ENCODE measurements around the gene CTCFL. TPM values are rescaled to one million over a fixed set of nuclear protein-coding genes. Genes with fewer than 3 reads are reported as not detected.

The CTCFL gene
- total and polyA plus RNA-seq, 4 experiments from 2014 or later: not detected

- H3K4me1 Mint-ChIP-seq: no peaks in the 10 kb centered on the region
- H3K27me3 Mint-ChIP-seq: peaks cover 29 to 34% of the 10 kb centered on the region in 2 donors
- CTCF ChIA-PET (ENCODE audit: partially characterized antibody): no interaction called here
- Histone ChIP-seq H3K4me1 (ENCODE audit: insufficient read depth, low read length) (no peaks in the 10 kb centered on the region), H3K27me3 (ENCODE audit: insufficient read depth, low read length) (no peaks in the 10 kb centered on the region), H3K27ac (ENCODE audit: low read depth, low read length) (no peak overlapping the region), H3K4me3 (ENCODE audit: low read length in 2 of 2) (no peak overlapping the region), H3K9me3 (ENCODE audit: control insufficient read depth in 1 of 2, low read length in 2 of 2) (no peaks in the 10 kb centered on the region), H3K36me3 (ENCODE audit: insufficient read depth, low read length) (no peaks in the 10 kb centered on the region)
- H3K9me3 Mint-ChIP-seq: peaks cover 0 to 5% (median 2%) of the 10 kb centered on the region in 8 donors
- H3K4me3 Mint-ChIP-seq: no peak overlapping the region
- DNase-seq: no peak
- H3K36me3 Mint-ChIP-seq: no peaks in the 10 kb centered on the region
- POLR2A ChIA-PET (ENCODE audit: partially characterized antibody): no interaction called here
- intact Hi-C loops (cut with micrococcal nuclease): no loop called here
- no peak overlapping the region for H3K27ac Mint-ChIP-seq
These were observed 14.9 kb upstream of the CTCFL start for GRCh38 chr20:57539889-57540288.

GRCh38 chr20:57537822-57538221 is 12.9 kb upstream of the CTCFL start:
- no peaks in the 10 kb centered on the region for H3K4me1 Mint-ChIP-seq
- H3K4me3 Mint-ChIP-seq: no peak overlapping the region
- Histone ChIP-seq H3K4me3 (ENCODE audit: low read length in 2 of 2) (no peak overlapping the region), H3K27ac (ENCODE audit: low read depth, low read length) (no peak overlapping the region), H3K36me3 (ENCODE audit: insufficient read depth, low read length) (no peaks in the 10 kb centered on the region), H3K9me3 (ENCODE audit: control insufficient read depth in 1 of 2, low read length in 2 of 2) (no peaks in the 10 kb centered on the region), H3K27me3 (ENCODE audit: insufficient read depth, low read length) (no peaks in the 10 kb centered on the region), H3K4me1 (ENCODE audit: insufficient read depth, low read length) (no peaks in the 10 kb centered on the region)
- POLR2A ChIA-PET (ENCODE audit: partially characterized antibody): no interaction called here
- DNase-seq: no peak
- peaks cover 0 to 5% (median 2%) of the 10 kb centered on the region in 8 donors for H3K9me3 Mint-ChIP-seq
- CTCF ChIA-PET (ENCODE audit: partially characterized antibody): no interaction called here
- H3K36me3 Mint-ChIP-seq: no peaks in the 10 kb centered on the region
- H3K27ac Mint-ChIP-seq: no peak overlapping the region
- intact Hi-C loops (cut with micrococcal nuclease): no loop called here
- H3K27me3 Mint-ChIP-seq: peaks cover 34 to 41% of the 10 kb centered on the region in 2 donors

GRCh38 chr20:57536771-57537724 is 12.1 kb upstream of the CTCFL start:
- ChIA-PET POLR2A (ENCODE audit: partially characterized antibody) (no interaction called here), CTCF (ENCODE audit: partially characterized antibody) (no interaction called here)
- DNase-seq: no peak
- H3K4me1 ChIP-seq (ENCODE audit: insufficient read depth, low read length): no peaks in the 10 kb centered on the region
- Mint-ChIP-seq H3K9me3 (peaks cover 0 to 5% (median 2%) of the 10 kb centered on the region in 8 donors), H3K36me3 (no peaks in the 10 kb centered on the region), H3K4me3 (no peak overlapping the region), H3K27me3 (peaks cover 31 to 43% of the 10 kb centered on the region in 2 donors), H3K27ac (no peak overlapping the region), H3K4me1 (no peaks in the 10 kb centered on the region)
- no peak overlapping the region for H3K4me3 ChIP-seq (ENCODE audit: low read length in 2 of 2)
- no peaks in the 10 kb centered on the region for H3K9me3 ChIP-seq (ENCODE audit: control insufficient read depth in 1 of 2, low read length in 2 of 2)
- H3K27ac ChIP-seq (ENCODE audit: low read depth, low read length): no peak overlapping the region
- H3K27me3 ChIP-seq (ENCODE audit: insufficient read depth, low read length): no peaks in the 10 kb centered on the region
- H3K36me3 ChIP-seq (ENCODE audit: insufficient read depth, low read length): no peaks in the 10 kb centered on the region
- intact Hi-C loops (cut with micrococcal nuclease): no loop called here

DNA sequence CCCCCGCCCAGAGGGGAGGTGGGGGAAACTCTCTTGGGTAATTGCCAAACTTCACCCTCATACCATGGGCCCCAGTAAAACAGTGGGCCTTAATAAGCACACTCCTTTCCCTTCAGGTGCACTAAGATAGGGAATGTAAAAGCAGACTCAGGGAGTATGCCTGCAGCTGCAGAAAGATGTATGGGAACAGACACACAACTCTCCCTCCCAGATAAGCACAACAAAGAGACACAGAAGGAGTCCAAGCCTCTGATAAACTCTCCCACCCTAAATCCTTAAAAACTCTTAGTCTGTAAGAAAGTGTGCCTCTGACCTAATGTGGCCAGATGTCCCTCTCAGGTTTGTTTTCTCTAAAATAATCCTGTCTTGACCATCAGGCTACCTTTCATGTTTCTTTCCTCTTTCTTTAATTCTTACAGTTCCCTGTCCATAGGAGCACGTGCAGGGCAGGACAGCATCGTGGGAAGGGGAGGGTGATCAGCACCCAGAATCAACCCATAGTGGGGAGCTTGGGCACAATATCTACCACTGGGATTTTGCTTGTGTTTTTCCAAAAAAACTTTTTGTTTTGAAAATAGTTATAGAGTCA is 11.3 kb upstream of the CTCFL start:
- no peak for DNase-seq
- Mint-ChIP-seq H3K27ac (no peak overlapping the region), H3K4me1 (no peaks in the 10 kb centered on the region), H3K36me3 (no peaks in the 10 kb centered on the region), H3K27me3 (peaks cover 31 to 43% of the 10 kb centered on the region in 2 donors), H3K9me3 (peaks cover 0 to 5% (median 2%) of the 10 kb centered on the region in 8 donors), H3K4me3 (no peak overlapping the region)
- ChIA-PET CTCF (ENCODE audit: partially characterized antibody) (no interaction called here), POLR2A (ENCODE audit: partially characterized antibody) (no interaction called here)
- intact Hi-C loops (cut with micrococcal nuclease): no loop called here
- Histone ChIP-seq H3K9me3 (ENCODE audit: control insufficient read depth in 1 of 2, low read length in 2 of 2) (no peaks in the 10 kb centered on the region), H3K4me1 (ENCODE audit: insufficient read depth, low read length) (no peaks in the 10 kb centered on the region), H3K36me3 (ENCODE audit: insufficient read depth, low read length) (no peaks in the 10 kb centered on the region), H3K27me3 (ENCODE audit: insufficient read depth, low read length) (no peaks in the 10 kb centered on the region), H3K4me3 (ENCODE audit: low read length in 2 of 2) (no peak overlapping the region), H3K27ac (ENCODE audit: low read depth, low read length) (no peak overlapping the region)

DNA sequence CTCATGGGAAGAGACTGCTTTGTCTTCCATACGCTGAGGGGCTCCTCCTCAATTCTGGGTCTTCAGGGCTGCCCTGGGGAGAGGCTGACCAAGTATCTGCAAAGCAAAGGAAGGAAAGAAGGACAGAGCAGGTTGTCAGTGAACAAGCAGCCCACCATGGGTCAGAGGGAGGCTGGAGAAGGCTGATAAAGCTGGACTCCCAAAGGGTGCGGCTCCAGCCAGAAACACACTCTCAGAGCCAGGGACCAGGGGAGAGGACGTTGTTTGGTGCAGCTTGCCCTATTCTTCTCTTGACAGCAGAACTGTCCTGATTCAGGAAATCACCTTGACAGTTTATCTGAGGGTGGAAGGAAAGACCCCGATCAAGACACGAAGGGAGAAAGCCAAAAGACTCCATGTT is 10.4 kb upstream of the CTCFL start:
- intact Hi-C loops (cut with micrococcal nuclease): no loop called here
- Histone ChIP-seq H3K4me1 (ENCODE audit: insufficient read depth, low read length) (no peaks in the 10 kb centered on the region), H3K4me3 (ENCODE audit: low read length in 2 of 2) (no peak overlapping the region), H3K36me3 (ENCODE audit: insufficient read depth, low read length) (no peaks in the 10 kb centered on the region), H3K27ac (ENCODE audit: low read depth, low read length) (no peak overlapping the region), H3K27me3 (ENCODE audit: insufficient read depth, low read length) (no peaks in the 10 kb centered on the region), H3K9me3 (ENCODE audit: control insufficient read depth in 1 of 2, low read length in 2 of 2) (no peaks in the 10 kb centered on the region)
- Mint-ChIP-seq H3K36me3 (no peaks in the 10 kb centered on the region), H3K4me1 (no peaks in the 10 kb centered on the region), H3K9me3 (peaks cover 0 to 5% (median 2%) of the 10 kb centered on the region in 8 donors), H3K4me3 (no peak overlapping the region), H3K27me3 (peaks cover 31 to 39% of the 10 kb centered on the region in 2 donors), H3K27ac (no peak overlapping the region)
- CTCF ChIA-PET (ENCODE audit: partially characterized antibody): no interaction called here
- POLR2A ChIA-PET (ENCODE audit: partially characterized antibody): no interaction called here
- DNase-seq: no peak

GRCh38 chr20:57532104-57532503 is 7.2 kb upstream of the CTCFL start:
- H3K4me1 Mint-ChIP-seq: peaks cover 0 to 2% (median 0%) of the 10 kb centered on the region in 4 donors
- no peak overlapping the region for H3K27ac Mint-ChIP-seq
- Histone ChIP-seq H3K9me3 (ENCODE audit: control insufficient read depth in 1 of 2, low read length in 2 of 2) (no peaks in the 10 kb centered on the region), H3K36me3 (ENCODE audit: insufficient read depth, low read length) (no peaks in the 10 kb centered on the region), H3K4me3 (ENCODE audit: low read length in 2 of 2) (no peak overlapping the region), H3K4me1 (ENCODE audit: insufficient read depth, low read length) (no peaks in the 10 kb centered on the region), H3K27me3 (ENCODE audit: insufficient read depth, low read length) (no peaks in the 10 kb centered on the region), H3K27ac (ENCODE audit: low read depth, low read length) (no peak overlapping the region)
- no peaks in the 10 kb centered on the region for H3K36me3 Mint-ChIP-seq
- intact Hi-C loops (cut with micrococcal nuclease): no loop called here
- no peak for DNase-seq
- ChIA-PET POLR2A (ENCODE audit: partially characterized antibody) (no interaction called here), CTCF (ENCODE audit: partially characterized antibody) (no interaction called here)
- no peaks in the 10 kb centered on the region for H3K9me3 Mint-ChIP-seq
- H3K4me3 Mint-ChIP-seq: no peak overlapping the region
- H3K27me3 Mint-ChIP-seq: peaks cover 22 to 26% of the 10 kb centered on the region in 2 donors

DNA sequence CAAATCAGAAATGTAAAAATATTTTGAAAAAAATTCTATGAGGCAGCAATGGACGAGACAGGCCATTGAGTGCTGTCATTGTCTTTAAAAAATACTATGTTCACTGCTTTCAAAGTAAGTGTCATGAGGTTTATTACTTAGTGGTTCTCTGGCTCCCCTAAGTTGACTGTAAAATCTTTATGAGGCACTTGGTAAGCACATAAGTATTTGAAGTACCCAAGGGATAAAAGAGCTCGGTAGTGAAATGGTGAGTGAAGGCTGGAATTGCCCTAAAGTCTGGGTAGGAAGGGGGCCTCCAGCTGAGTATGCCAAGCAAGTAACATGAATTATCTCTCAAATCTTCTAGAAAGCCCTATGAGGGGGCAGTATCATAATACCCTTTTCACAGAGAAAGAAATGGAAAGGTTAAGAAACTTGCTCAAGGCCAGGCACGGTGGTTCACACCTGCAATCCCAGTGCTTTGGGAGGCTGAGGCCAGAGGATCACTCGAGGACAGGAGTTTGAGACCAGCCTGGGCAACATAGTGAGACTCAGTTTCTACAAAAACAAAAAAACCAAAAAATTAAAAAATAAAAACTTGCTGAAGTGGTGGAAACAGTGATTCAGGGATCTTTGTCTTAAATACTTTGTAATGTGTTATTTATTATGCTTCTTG is 5.5 kb upstream of the CTCFL start:
- H3K4me3 ChIP-seq (ENCODE audit: low read length in 2 of 2): no peak overlapping the region
- no peaks in the 10 kb centered on the region for H3K36me3 Mint-ChIP-seq
- POLR2A ChIA-PET (ENCODE audit: partially characterized antibody): no interaction called here
- no peaks in the 10 kb centered on the region for H3K27me3 ChIP-seq (ENCODE audit: insufficient read depth, low read length)
- no peak overlapping the region for H3K4me3 Mint-ChIP-seq
- intact Hi-C loops (cut with micrococcal nuclease): no loop called here
- no peaks in the 10 kb centered on the region for H3K9me3 Mint-ChIP-seq
- H3K27me3 Mint-ChIP-seq: peaks cover 11 to 14% of the 10 kb centered on the region in 2 donors
- H3K36me3 ChIP-seq (ENCODE audit: insufficient read depth, low read length): no peaks in the 10 kb centered on the region
- H3K27ac Mint-ChIP-seq: peak overlapping the region in 1 of 7 donors; percentile 69
- H3K27ac ChIP-seq (ENCODE audit: low read depth, low read length): no peak overlapping the region
- H3K9me3 ChIP-seq (ENCODE audit: control insufficient read depth in 1 of 2, low read length in 2 of 2): no peaks in the 10 kb centered on the region
- CTCF ChIA-PET (ENCODE audit: partially characterized antibody): no interaction called here
- no peak for DNase-seq
- H3K4me1 ChIP-seq (ENCODE audit: insufficient read depth, low read length): no peaks in the 10 kb centered on the region
- H3K4me1 Mint-ChIP-seq: peaks cover 0 to 2% (median 0%) of the 10 kb centered on the region in 4 donors

All from CD4-positive, alpha-beta memory T cell (primary cell).